Activated CD4-positive, alpha-beta T cell treated with anti-CD3 and anti-CD28 coated beads, Interleukin-2, amount 50 U/mL, for 48 hours (primary cell): Measurements from ENCODE around the gene SH2B2.
"Not testable (repeated sequence)": the region's sequence is repeated elsewhere in the genome, so short reads cannot be mapped to it uniquely, and the experiment has no call there.

Experiments used
- DNase-seq, 2 experiments: peaks; one replicate each; pipeline ENCODE4 v3.0.0-alpha.2; 2020

Gene SH2B2

DNA sequence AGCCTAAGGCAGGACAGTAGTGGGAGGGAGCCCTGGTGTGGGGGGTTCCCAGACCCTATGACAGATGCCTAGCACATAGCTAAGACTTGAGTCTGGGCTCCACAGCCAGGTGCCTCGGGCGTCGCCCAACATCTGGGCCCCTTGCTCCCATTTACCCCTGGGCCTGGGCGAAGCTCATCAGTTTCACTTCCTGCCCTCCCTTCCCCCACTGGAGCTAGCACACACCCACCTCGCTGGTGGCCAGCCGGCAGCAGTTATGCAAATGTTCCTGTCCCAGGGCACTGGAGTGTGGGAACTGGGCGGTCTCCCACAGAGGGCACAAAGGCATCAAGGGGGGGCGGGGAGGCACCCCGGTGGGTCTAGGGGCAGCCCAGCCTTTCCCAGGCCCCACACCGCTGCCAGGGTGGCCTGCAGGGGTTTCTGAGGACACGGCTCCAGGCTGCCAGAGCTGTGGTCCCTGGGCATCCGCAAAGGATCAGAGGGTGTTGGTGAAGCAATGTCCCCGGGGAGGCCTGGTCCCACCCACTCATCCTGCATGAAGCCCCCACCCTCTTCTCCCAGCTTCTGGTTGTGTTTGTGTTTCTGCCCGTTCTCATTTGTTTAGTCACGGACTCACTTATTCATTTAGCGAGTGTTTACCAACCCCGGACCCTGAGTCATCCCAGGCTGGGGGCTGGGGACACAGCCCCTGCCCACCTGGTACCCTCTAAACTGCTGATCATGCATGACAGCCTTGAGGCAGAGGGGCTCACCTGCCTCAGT is 20.4 kb downstream of the SH2B2 start:
- peak; percentile 27 to 36 for DNase-seq

DNA sequence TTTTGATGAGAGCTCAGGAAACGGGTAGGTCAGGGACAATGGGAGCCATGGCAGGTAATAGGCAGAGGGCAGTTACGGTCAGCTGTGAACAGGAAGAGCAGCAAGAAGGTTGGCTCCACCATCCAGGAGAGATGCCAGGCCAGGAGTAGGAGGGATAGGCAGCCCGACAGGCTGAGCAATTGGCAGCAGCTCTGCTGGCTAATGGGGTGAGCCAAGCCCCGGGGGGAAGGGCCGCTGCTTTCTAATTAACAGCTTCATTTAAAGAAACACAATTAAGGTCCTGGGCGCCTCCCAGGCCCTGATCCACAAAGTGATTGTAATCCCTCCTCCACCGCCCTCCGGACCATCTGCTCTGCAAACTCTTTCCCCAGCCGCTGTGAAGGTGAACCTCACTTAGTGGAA is 23.7 kb downstream of the SH2B2 start:
- DNase-seq = no peak

DNA sequence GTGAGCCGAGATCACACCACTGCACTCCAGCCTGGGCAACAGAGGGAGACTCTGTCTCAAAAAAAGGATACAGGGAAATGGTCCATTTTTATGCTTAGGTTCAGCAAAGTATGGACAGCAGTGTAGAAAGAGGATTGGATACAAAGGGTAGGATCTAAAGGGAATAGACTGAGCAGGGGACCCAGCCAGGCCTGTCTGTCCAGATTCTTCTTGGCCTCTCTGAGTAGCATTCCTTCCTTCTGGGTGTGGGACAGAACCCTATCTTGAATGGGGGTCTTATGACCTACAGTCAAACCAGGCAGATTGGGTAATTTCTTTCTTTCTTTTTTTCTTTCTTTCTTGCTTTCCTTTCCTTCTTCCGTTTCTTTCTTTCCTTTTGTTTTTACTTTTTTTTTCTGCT is 25.6 kb downstream of the SH2B2 start:
- DNase-seq = no peak

DNA sequence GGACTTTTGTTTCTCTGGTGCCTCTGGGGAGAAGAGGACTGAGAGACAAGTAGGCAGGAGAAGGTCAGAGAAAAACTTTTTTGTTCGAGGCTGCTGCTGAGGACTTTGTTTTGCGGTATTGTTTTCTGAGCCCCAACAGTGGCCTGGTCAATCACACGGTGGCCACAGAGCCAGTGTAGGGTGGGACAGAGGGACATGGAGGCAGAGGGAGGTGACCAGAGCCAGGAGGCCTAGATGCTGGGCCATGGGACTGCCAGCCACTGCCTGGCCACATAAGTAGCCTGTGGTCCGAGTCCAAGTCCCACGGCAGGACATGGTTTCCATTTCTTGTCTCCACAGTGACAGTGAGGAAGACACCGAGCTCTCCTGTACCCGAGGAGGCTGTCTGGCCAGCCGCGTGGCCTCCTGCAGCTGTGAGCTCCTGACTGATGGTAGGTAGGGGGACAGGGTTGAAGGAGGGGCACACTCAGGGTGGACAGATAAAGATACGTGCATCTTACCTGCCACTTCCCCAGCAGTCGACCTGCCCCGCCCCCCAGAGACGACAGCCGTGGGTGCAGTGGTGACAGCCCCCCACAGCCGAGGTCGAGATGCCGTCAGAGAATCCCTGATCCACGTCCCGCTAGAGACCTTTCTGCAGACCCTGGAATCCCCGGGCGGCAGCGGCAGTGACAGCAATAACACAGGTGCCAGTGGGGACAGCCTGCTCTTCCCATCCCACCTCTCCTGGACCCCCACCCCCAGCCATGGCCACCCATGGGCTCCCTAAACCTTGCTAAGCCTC is 27.5 kb downstream of the SH2B2 start:
- DNase-seq = no peak

DNA sequence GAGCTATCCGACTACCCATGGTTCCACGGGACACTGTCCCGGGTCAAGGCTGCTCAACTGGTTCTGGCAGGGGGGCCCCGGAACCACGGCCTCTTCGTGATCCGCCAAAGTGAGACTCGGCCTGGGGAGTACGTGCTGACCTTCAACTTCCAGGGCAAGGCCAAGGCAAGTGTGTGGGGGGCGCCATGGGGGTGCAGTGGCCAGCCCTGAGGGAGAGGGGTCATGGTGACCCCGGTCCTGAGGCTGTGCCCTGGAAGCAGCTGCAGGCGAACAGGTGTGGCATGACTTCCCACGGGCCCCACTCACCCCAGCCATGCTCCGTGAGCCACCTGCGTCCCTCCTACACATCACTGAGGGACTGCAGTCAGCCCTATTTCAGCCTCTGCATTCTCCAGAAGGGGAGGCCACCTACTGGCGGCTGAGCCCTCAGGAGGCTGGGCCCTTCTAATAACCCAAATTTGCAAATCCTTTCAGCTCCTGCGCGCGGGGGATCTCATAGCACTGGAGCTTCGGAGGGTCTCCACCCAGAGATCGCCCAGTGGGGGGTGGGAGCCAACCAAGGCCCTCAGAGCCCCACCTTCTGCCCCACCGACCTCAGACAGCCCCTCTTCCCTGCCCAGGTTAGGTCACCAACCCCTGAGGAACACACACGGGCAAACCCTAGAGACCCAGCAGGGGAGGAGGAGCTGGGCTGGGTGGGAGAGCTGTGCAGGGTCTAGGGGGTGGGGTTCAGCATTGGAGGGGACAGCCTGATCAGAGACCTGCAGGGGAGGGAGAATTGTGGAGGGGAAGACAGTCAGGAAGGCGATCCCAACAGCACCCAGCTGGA is 30.8 kb downstream of the SH2B2 start:
- no peak for DNase-seq

DNA sequence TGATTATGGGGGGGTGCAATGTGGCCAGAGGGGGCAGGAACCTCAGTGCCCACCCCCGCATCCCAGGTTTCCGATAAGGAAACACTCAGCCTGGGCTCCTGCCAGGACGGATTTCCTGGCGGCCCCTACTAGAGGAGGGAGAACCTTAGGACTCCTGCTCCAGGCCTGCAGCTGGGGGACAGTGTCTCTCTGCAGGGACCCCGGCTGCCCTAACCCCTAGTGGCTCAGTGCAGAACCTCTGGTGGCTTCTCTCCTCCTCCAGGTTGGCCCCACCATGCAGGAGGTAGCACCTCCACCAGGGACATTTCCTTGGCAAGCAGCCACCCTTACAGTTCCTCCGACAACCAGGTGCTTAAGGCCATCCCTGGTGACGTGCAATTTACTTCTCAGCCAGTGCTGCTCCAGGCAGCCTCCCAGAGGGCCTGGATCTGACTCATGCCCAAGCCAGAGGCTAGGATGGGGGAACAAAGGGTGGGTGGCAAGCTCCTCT is 31.9 kb downstream of the SH2B2 start:
- DNase-seq = no peak

DNA sequence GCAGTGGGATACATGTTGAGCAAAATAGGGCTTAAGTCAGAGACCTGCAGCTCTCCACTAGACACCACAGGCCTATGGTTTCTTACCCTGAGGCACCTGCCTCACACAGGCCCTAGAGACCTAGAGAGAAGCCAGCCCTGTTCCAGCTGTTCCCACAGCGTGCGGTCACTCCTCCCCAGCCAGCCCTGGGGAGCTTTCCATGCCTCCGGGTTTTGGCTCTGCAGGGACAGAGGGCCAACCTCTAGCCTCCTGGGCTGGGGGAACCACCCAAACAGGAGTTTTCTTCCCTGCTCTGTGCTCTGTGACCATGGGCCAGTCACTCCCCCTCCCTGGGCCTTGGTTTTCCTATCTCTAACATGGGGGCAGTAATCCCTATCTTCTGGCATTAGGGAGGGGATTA is 33.0 kb downstream of the SH2B2 start:
- DNase-seq = no peak

DNA sequence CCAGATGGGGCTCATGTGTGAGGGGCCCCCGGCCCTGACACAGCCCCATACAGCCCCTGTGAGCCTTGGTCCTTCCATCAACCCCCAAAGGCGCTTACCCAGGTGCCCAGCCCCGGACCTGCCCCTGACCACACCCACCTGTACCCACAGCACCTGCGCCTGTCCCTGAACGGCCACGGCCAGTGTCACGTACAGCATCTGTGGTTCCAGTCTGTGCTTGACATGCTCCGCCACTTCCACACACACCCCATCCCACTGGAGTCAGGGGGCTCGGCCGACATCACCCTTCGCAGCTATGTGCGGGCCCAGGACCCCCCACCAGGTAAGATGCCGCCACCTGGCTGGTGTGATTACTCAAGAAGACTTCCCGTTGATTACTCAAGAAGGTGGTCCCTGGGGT is 33.5 kb downstream of the SH2B2 start:
- no peak for DNase-seq

DNA sequence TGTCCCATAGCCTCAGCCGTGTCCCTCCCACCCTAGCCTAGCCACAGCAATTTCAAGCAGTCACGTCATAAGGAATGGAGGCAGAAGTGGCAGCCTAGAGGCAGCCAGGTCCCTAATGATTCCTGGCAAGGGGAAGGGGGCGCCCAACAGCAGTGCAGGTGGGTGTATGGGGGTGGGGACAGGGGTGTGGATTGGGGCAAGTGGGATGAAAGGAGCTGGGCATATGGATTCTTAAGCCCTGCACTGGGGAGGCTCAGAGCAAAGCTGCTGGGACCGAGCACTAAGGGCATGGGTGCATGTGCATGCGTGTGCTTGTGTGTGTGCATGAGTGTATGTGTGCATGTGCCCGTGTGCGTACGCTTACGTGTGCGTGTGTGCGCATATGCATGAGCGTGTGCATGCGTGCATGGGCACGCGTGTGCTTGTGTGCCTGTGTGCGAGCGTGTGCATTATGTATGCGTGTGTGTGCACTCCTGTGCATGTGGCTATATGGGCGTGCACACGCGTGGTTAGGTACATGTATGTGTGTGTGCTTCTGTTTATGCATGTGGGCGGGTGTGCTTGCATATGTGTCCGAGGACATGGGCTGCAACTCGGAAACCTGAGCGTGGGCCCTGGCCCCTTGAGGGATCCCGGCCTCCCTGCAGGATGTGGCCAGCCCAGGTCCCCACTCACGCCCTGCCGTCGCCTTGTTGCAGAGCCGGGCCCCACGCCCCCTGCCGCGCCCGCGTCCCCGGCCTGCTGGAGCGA is 34.1 kb downstream of the SH2B2 start:
- DNase-seq = no peak

DNA sequence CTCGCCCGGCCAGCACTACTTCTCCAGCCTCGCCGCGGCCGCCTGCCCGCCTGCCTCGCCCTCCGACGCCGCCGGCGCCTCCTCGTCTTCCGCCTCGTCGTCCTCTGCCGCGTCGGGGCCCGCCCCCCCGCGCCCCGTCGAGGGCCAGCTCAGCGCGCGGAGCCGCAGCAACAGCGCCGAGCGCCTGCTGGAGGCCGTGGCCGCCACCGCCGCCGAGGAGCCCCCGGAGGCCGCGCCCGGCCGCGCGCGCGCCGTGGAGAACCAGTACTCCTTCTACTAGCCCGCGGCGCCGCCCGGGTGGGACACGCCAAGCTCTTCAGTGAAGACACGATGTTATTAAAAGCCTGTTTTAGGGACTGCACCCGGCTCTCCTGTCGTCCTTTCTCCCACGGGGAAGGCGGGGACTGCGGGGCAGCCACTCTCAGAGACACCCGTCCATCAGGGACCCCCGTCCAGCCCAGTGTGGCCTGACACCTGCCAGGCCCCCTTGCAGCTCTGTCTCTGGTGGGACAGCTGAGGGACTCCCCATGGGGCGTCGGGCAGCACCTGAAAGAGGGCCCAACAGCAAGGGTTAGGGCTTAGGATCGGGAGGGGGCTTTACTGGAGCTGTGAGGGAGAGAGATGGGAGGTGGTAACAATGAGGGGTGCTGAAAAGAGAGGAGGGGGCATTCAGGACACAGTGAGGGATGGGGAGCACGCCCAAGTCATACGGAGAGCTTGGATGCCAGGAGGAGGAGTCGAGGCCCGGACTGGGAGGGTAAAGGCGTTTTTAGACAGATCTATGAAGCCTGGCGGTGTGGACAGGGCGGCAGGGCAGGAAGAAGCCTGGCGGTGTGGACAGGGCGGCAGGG is 34.9 kb downstream of the SH2B2 start:
- DNase-seq = no peak

DNA sequence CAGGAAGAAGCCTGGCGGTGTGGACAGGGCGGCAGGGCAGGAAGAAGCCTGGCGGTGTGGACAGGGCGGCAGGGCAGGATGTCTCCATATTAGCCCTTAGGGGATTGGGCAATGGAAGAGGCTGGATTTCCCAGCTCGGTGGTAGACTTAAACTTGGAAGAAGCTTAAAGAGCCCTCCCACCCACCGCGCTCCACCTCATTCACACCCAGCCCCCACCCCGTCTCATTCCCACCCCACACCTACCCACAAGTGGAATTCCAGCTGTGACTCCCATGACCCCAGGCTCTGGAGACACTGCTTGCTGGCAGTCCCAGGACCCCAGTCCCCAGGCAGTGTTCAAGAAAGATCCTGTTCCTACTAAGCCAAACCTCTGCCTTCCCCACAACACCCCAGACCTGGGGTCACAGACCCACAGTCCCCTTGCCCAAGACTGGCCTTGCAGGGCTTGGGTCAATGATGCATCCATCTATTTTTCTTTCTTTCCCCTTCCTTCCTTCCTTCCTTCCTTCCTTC is 35.6 kb downstream of the SH2B2 start:
- DNase-seq = no peak

DNA sequence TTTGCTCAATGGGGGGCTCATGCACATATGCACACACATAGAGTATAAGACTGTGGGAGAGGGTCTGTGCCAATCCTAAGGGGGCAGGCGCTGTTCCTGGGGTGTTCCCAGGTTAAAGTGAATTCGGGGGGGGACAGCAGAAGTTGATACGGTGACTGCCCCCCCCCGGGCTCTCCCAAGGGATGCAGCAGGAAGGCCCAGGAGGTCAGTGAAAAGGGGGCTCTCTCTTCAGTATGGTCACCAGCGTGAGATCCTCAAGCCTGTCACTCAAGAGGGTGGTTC is 37.2 kb downstream of the SH2B2 start:
- no peak for DNase-seq

DNA sequence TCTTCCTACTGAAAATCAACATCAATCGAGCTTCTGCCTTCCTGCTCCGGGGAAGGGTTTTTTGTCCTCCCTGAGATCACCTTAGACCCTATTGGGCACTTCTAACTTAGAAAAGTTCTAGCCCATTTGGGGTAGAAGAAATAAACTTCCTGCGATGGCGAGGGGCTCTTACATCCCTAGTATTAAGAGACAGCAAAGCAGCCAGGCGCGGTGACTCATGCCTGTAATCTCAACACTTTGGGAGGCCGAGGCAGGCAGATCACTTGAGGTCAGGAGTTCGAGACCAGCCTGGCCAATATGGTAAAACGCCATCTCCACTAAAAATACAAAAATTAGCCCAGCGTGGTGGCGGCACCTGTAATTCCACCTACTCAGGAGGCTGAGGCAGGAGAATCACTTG is 38.4 kb downstream of the SH2B2 start:
- not testable (repeated sequence) for DNase-seq

DNA sequence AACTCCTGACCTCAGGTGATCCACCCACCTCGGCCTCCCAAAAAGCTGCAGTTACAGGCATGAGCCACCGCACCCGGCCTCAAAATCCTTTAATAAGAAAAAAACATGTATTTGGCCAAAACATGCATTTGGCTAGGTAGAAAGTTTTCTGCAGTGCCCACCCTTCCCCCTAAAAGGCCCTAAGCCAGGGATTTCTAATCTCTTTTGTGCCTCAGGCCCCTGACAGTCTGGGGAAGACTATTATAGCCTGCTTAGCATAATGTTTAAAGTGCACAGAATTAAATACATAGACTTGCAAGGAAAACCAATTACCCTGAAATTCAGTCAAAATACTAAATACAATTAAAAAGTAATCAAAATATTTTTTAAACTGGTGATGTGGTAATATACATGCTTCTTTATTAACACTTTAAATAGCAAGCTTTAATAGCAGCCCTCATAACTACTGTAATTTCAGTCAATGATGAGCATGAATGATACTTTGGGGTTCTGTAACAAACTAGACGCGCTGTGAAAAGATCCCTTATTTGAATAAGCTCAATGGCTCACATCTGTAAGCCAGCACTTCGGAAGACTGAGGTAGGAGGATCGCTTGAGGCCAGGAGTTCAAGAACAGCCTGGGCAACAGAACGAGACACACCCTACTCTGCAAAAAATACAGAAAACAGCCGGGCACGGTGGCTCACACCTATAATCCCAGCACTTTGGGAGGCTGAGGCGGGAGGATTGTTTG is 39.7 kb downstream of the SH2B2 start:
- no peak for DNase-seq

DNA sequence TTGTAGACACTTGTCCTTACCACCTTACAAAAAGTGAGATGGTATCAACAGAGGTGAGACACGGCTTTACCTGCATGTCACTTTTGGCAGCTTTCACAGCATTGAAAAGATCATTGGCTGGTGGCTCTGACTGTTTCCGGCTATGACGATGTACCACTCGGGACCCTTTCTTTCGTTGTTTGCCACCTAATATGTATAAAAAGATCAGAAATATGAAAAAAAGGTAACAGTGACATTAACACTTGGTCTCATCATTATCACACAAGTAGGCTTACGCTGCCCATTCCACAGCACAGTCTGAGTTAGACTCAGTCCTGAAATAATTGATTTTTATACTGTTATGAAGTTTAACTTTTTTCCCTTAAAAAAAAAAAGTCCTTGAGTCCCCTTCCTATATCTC is 40.5 kb downstream of the SH2B2 start:
- not testable (repeated sequence) for DNase-seq

DNA sequence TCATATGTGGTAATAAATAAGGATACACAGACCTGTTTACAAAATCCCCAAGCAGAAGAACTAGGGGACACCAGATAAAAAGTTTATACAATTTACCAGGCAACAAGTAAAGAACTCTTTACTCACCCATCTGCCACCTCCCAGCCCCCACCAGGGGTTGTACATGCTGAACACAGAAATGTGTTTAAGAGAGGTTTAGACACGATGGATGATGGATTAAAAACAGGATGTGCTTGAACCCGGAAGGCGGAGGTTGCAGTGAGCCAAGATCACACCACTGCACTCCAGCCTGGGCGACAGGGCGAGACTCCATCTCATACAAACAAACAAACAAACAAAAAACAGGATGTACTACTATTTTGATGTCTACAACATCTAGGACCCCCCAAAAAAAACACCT is 42.2 kb downstream of the SH2B2 start:
- not testable (repeated sequence) for DNase-seq

DNA sequence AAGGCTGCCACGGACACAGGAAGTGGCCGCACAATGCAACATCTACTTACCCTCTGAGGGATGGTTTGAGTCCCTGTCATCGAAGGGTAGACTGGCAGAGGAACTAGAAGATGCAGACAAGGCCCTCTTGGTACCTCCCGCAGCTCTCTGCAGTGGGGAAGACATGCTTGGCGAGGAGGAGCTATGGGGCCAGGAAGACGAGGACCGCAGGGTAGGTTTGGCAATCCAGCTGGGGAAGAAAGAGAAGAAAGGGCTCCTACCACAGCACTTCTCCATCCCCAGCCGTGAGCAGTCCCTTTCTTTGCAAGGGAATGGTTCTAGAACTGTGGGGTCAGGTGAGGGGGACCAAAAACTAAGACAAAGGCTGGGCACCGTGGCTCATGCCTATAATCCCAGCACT is 42.7 kb downstream of the SH2B2 start:
- DNase-seq = not testable (repeated sequence)

DNA sequence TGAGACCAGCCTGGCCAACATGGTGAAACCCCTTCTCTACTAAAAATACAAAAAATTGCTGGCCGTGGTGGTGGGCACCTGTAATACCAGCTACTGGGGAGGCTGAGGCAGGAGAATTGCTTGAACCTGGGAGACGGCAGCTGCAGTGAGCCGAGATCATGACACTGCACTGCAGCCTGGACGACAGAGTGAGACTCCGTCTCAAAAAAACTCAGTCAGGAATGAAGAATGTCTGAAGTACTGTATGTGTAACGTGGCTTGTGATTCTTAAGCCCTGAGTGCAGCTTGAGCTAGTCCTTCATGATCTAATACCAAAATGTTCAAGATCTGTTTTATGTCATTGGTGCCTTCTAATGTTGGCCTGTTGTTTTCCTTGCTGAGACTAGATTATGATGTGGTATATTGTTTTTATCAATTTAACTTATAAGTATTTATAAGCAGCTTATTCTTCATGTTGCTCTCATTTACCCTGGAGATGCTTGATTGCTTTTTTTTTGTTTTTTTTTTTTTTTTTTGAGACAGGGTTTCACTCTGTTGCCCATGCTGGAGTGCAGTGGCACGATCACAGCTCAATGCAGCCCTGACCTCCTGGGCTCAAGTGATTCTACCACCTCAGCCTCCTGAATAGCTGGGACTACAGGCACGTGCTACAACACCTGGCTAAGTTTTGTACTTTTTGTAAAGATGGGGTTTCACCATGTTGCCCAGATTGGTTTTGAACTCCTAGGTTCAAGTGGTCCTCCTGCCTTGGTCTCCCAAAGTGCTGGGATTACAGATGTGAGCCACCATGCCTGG is 44.2 kb downstream of the SH2B2 start:
- not testable (repeated sequence) for DNase-seq

DNA sequence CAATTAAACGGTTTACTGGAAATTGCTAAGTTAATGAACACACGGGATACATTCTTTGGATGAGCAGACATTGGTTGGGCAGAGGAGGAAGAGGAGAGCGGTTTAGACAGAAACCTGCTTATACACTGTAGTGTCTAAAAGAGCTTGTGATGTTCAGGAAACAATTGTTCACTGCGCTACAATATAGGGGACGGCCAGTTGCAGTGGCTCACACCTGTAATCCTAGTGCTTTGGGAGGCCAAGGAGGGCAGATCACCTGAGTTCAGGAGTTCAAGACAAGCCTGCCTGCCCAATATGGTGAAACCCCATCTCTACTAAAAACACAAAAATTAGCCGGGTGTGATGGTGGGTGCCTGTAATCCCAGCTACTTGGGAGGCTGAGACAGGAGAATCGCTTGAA is 48.9 kb downstream of the SH2B2 start:
- not testable (repeated sequence) for DNase-seq

DNA sequence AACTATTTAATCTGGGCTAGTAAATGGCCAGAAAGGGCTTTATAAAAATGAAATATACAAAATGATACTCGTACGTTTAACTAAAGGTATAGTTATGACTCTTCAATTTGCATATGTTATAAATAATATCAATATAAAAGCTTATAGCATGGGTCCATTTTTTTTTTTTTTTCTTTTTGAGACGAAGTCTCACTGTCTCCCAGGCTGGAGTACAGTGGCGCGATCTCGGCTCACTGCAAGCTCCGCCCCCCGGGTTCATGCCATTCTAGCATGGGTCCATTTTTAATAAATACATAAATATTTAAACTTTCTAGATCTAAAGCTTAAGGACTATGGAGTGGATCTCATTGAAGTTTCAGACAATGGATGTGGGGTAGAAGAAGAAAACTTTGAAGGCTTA is 50.3 kb downstream of the SH2B2 start:
- not testable (repeated sequence) for DNase-seq
